SK-N-SH treated with all-trans-retinoic acid at 6 μM for 48 hours (cell line): Measurements from ENCODE around the gene AUNIP.

Source experiments
- ATAC-seq: fragments of 200-7000 bp; cut with Tn5 transposase; 3 replicates; pipeline ENCODE4 v1.9.1; 2020; ENCODE audit warnings: mild to moderate bottlenecking, moderate library complexity
- ARNTL ChIP-seq: fragments of 450-650 bp; formaldehyde crosslinking; IDR thresholded peaks from 2 replicates; pipeline ENCODE4 v1.5.0; 2020; ENCODE audit warnings: low read depth, mild to moderate bottlenecking, moderate library complexity, borderline replicate concordance
- BACH2 ChIP-seq: fragments of 250-450 bp; sonication (Bioruptor Pico); IDR thresholded peaks from 2 replicates; pipeline ENCODE4 v1.9.0; 2021; ENCODE audit warnings: mild to moderate bottlenecking, borderline replicate concordance
- CSDC2 ChIP-seq: fragments of 250-450 bp; sonication (Bioruptor Pico); IDR thresholded peaks from 2 replicates; pipeline ENCODE4 v1.5.0; 2020; ENCODE audit warnings: mild to moderate bottlenecking, moderate library complexity
- ESRRG ChIP-seq: fragments of 250-450 bp; sonication (Bioruptor Pico); IDR thresholded peaks from 2 replicates; pipeline ENCODE4 v1.6.1; 2021; ENCODE audit warnings: mild to moderate bottlenecking
- GLIS3 ChIP-seq: fragments of 250-450 bp; sonication (Bioruptor Pico); IDR thresholded peaks from 2 replicates; pipeline ENCODE4 v1.5.0; 2020; ENCODE audit warnings: mild to moderate bottlenecking, moderate library complexity
- PPARA ChIP-seq: fragments of 250-450 bp; sonication (Bioruptor Pico); IDR thresholded peaks from 2 replicates; pipeline ENCODE4 v1.5.0; 2020; ENCODE audit warnings: mild to moderate bottlenecking, borderline replicate concordance
- RARB ChIP-seq: fragments of 250-450 bp; sonication (Bioruptor Pico); IDR thresholded peaks from 2 replicates; pipeline ENCODE4 v1.8.0; 2021; ENCODE audit warnings: mild to moderate bottlenecking, moderate library complexity
- TOX ChIP-seq: fragments of 250-450 bp; sonication (Bioruptor Pico); IDR thresholded peaks from 2 replicates; pipeline ENCODE4 v1.8.0; 2021; ENCODE audit warnings: mild to moderate bottlenecking, moderate library complexity, borderline replicate concordance
- ZC3H10 ChIP-seq: fragments of 250-450 bp; sonication (Bioruptor Pico); IDR thresholded peaks from 2 replicates; pipeline ENCODE4 v1.5.1; 2021; ENCODE audit warnings: mild to moderate bottlenecking, moderate library complexity
- ZFP3 ChIP-seq: fragments of 250-450 bp; sonication (Bioruptor Pico); IDR thresholded peaks from 2 replicates; pipeline ENCODE4 v1.5.0; 2020; ENCODE audit warnings: mild to moderate bottlenecking, moderate library complexity
- ZFP30 ChIP-seq: fragments of 450-650 bp; formaldehyde crosslinking; IDR thresholded peaks from 2 replicates; pipeline ENCODE4 v1.5.0; 2022; ENCODE audit warnings: mild to moderate bottlenecking, moderate library complexity
- ZNF565 ChIP-seq: fragments of 450-650 bp; formaldehyde crosslinking; conservative IDR thresholded peaks from 2 replicates; pipeline ENCODE4 v1.5.0; 2020; ENCODE audit warnings: low read depth, mild to moderate bottlenecking, moderate library complexity
- ZNF70 ChIP-seq: fragments of 450-650 bp; formaldehyde crosslinking; IDR thresholded peaks from 2 replicates; pipeline ENCODE4 v1.5.0; 2020; ENCODE audit warnings: mild to moderate bottlenecking, moderate library complexity
- TF ChIP-seq, protein P1 (sequence below): fragments of 250-450 bp; sonication (Bioruptor Pico); IDR thresholded peaks from 2 replicates; pipeline ENCODE4 v1.5.0; 2020; ENCODE audit warnings: mild to moderate bottlenecking, moderate library complexity
- TF ChIP-seq, protein P2 (sequence below): fragments of 250-450 bp; sonication (Bioruptor Pico); IDR thresholded peaks from 2 replicates; pipeline ENCODE4 v1.8.0; 2020; ENCODE audit warnings: mild to moderate bottlenecking, moderate library complexity, borderline replicate concordance
- TF ChIP-seq, protein P3 (sequence below): fragments of 250-450 bp; sonication (Bioruptor Pico); IDR thresholded peaks from 2 replicates; pipeline ENCODE4 v1.5.1; 2020; ENCODE audit warnings: low read depth, mild to moderate bottlenecking, moderate library complexity
- TF ChIP-seq, protein P4 (sequence below): fragments of 250-450 bp; sonication (Bioruptor Pico); IDR thresholded peaks from 2 replicates; pipeline ENCODE4 v1.8.0; 2021; ENCODE audit warnings: low read depth, mild to moderate bottlenecking, moderate library complexity, borderline replicate concordance

AUNIP gene

DNA sequence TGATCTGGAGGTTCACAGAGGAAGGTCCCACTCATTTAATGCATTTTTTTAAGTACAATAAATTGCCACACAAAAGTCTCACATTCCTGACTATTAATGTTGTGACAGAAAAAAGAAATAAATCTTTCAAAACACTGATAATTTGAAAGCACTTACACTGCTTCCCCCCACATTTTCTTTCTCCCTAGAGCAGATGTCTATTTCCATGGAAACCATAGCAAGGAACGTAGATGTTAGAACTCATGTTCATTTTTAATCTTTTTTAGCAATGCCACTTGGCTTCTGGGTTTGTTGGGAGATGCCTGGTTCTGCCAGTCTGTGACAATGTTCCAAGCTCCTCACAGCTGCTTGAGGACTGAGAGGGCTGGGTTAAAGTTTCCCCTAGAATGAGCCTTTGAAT lies 48.9 kb upstream of the AUNIP start:
- TF ChIP-seq ESRRG (CRISPR knock-in tag) (no peak), ARNTL (CRISPR knock-in tag) (no peak), GLIS3 (CRISPR knock-in tag) (no peak), ZFP3 (CRISPR knock-in tag) (no peak), ZC3H10 (CRISPR knock-in tag) (no peak)
- TF ChIP-seq, protein P1, sequence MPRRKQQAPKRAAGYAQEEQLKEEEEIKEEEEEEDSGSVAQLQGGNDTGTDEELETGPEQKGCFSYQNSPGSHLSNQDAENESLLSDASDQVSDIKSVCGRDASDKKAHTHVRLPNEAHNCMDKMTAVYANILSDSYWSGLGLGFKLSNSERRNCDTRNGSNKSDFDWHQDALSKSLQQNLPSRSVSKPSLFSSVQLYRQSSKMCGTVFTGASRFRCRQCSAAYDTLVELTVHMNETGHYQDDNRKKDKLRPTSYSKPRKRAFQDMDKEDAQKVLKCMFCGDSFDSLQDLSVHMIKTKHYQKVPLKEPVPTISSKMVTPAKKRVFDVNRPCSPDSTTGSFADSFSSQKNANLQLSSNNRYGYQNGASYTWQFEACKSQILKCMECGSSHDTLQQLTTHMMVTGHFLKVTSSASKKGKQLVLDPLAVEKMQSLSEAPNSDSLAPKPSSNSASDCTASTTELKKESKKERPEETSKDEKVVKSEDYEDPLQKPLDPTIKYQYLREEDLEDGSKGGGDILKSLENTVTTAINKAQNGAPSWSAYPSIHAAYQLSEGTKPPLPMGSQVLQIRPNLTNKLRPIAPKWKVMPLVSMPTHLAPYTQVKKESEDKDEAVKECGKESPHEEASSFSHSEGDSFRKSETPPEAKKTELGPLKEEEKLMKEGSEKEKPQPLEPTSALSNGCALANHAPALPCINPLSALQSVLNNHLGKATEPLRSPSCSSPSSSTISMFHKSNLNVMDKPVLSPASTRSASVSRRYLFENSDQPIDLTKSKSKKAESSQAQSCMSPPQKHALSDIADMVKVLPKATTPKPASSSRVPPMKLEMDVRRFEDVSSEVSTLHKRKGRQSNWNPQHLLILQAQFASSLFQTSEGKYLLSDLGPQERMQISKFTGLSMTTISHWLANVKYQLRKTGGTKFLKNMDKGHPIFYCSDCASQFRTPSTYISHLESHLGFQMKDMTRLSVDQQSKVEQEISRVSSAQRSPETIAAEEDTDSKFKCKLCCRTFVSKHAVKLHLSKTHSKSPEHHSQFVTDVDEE = no peak
- TF ChIP-seq, protein P2, sequence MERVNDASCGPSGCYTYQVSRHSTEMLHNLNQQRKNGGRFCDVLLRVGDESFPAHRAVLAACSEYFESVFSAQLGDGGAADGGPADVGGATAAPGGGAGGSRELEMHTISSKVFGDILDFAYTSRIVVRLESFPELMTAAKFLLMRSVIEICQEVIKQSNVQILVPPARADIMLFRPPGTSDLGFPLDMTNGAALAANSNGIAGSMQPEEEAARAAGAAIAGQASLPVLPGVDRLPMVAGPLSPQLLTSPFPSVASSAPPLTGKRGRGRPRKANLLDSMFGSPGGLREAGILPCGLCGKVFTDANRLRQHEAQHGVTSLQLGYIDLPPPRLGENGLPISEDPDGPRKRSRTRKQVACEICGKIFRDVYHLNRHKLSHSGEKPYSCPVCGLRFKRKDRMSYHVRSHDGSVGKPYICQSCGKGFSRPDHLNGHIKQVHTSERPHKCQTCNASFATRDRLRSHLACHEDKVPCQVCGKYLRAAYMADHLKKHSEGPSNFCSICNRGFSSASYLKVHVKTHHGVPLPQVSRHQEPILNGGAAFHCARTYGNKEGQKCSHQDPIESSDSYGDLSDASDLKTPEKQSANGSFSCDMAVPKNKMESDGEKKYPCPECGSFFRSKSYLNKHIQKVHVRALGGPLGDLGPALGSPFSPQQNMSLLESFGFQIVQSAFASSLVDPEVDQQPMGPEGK (CRISPR knock-in tag) = no peak
- no peak for ATAC-seq

DNA sequence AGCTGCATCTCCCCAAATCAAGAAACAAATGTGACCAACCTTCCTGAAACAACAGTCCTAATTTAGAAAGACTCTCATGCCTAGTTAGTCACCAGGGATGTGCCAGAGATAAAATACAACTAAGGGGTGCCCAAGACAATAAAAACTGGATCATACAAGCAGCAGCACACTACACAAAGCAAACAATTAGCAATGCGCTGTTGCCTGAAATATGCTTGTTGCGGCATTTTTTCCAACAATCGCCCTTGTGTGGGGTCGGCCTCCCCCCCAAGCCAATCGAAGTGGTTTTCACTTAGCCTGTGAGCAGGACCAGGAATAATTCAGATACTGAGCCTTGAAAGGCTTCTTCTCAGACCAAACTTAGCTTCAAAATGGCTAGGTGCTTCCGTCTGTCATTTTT lies 48.3 kb upstream of the AUNIP start:
- ATAC-seq = no peak
- TF ChIP-seq PPARA (CRISPR knock-in tag) = no peak
- TF ChIP-seq ZNF70 (CRISPR knock-in tag) = no peak
- TF ChIP-seq ARNTL (CRISPR knock-in tag) = no peak
- no peak for TF ChIP-seq ZFP3 (CRISPR knock-in tag)
- TF ChIP-seq, protein P3, sequence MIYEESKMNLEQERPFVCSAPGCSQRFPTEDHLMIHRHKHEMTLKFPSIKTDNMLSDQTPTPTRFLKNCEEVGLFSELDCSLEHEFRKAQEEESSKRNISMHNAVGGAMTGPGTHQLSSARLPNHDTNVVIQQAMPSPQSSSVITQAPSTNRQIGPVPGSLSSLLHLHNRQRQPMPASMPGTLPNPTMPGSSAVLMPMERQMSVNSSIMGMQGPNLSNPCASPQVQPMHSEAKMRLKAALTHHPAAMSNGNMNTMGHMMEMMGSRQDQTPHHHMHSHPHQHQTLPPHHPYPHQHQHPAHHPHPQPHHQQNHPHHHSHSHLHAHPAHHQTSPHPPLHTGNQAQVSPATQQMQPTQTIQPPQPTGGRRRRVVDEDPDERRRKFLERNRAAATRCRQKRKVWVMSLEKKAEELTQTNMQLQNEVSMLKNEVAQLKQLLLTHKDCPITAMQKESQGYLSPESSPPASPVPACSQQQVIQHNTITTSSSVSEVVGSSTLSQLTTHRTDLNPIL (CRISPR knock-in tag) = no peak

DNA sequence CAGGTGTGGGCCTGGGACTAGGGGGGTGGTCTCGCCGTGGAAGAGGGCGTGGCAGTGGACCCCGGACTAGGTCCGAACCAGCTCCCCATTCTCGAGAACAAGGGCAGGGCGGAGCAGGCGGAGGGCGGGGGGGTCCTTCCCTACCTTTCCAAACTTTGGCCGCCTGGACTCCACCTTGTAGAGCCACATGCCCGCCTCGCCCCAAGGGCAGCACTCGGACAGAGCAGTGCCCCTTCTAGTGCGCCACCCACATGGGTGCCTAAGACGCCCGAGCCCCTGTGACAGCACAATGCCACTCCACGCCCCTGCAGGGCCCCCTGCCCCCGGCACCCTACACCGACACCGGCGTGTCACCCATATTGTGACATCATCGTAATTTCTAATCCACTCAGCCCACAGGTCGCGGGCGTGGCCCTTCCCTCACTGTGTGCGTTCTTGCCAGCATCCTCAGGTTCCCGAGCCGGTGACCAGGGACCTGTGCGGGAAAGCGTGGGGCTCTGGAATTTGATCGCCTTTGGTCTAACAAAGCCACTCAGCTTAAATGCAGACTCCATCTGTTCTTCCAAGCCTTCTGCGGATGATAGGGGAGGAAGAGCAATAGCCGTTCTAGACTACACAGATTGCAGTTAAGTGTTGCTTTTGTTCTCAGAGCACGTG lies 47.5 kb upstream of the AUNIP start:
- ATAC-seq = no peak
- TF ChIP-seq TOX (CRISPR knock-in tag) (no peak), RARB (no peak), BACH2 (CRISPR knock-in tag) (no peak), CSDC2 (CRISPR knock-in tag) (no peak), ESRRG (CRISPR knock-in tag) (no peak), ZNF565 (CRISPR knock-in tag) (no peak), GLIS3 (CRISPR knock-in tag) (no peak), ZFP3 (CRISPR knock-in tag) (no peak), ZC3H10 (CRISPR knock-in tag) (no peak), ZFP30 (CRISPR knock-in tag) (no peak), ARNTL (CRISPR knock-in tag) (no peak), PPARA (CRISPR knock-in tag) (no peak)
- TF ChIP-seq, protein P4, sequence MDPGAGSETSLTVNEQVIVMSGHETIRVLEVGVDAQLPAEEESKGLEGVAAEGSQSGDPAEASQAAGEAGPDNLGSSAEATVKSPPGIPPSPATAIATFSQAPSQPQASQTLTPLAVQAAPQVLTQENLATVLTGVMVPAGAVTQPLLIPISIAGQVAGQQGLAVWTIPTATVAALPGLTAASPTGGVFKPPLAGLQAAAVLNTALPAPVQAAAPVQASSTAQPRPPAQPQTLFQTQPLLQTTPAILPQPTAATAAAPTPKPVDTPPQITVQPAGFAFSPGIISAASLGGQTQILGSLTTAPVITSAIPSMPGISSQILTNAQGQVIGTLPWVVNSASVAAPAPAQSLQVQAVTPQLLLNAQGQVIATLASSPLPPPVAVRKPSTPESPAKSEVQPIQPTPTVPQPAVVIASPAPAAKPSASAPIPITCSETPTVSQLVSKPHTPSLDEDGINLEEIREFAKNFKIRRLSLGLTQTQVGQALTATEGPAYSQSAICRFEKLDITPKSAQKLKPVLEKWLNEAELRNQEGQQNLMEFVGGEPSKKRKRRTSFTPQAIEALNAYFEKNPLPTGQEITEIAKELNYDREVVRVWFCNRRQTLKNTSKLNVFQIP = no peak
- TF ChIP-seq, protein P3 (CRISPR knock-in tag) = no peak
- TF ChIP-seq, protein P2 (CRISPR knock-in tag) = no peak
